Endothelial cell of umbilical vein (primary cell): ENCODE measurements around the gene ZBTB18. TPM values are rescaled to one million over a fixed set of nuclear protein-coding genes. Genes with fewer than 3 reads are reported as not detected.

Experiments used
- BruUV-seq: library from RNA; stranded (reverse); fragments of 400-500 nt; replicated peaks from 2 replicates; lab custom pipeline; 2021; lab: Mats Ljungman, UMichigan
- CTCF ChIA-PET: fragments of 300-600, 350-600 bp; sonication (Branson Sonifier 250); formaldehyde crosslinking; loops from one replicate; lab custom pipeline; 2021; ENCODE audit warnings: antibody characterized with exemption, inconsistent platforms; lab: Charles Lee
- POLR2A ChIA-PET: fragments of 300-600, 350-600 bp; sonication (Branson Sonifier 250); formaldehyde crosslinking; loops from one replicate; lab custom pipeline; 2021; ENCODE audit warnings: antibody characterized with exemption, inconsistent platforms; lab: Charles Lee
- DNase-seq: peaks from one replicate; pipeline ENCODE4 v3.0.0-alpha.2; 2011; ENCODE audit warnings: low read depth, low spot score
- FAIRE-seq: peaks from 2 replicates; lab custom pipeline; 2011; peaks lifted over from hg19 to GRCh38; lab: Jason Lieb, UNC
- H2AFZ ChIP-seq: 2 replicates; pipeline ENCODE4 v1.6.0; 2012; ENCODE audit warnings: low read depth, low read length, control low read depth, inconsistent platforms
- H3K27ac ChIP-seq: 2 replicates; pipeline ENCODE4 v1.5.1; 2011; ENCODE audit warnings: low read depth, mild to moderate bottlenecking, control low read depth, low read length, moderate library complexity; ENCODE audit not compliant: insufficient read depth
- H3K27me3 ChIP-seq, 2 experiments: 2 replicates each; pipeline versions ENCODE4 v1.6.0 to v1.6.1; 2011; ENCODE audit warnings: low read length in 2 of 2, mixed read lengths in 1 of 2; ENCODE audit not compliant: control insufficient read depth in 2 of 2, insufficient read depth in 2 of 2
- H3K36me3 ChIP-seq, 2 experiments: 2 replicates in 1 of 2; 3 replicates in 1 of 2; pipeline ENCODE4 v1.5.1; 2011; ENCODE audit warnings: low read length in 2 of 2, mild to moderate bottlenecking in 1 of 2, moderate library complexity in 1 of 2; ENCODE audit not compliant: control insufficient read depth in 2 of 2, insufficient read depth in 2 of 2; ENCODE audit errors: extremely low read depth in 1 of 2
- H3K4me1 ChIP-seq: 3 replicates; pipeline ENCODE4 v1.5.1; 2011; ENCODE audit warnings: mild to moderate bottlenecking, low read length; ENCODE audit not compliant: control insufficient read depth, insufficient read depth; ENCODE audit errors: extremely low read depth
- H3K4me2 ChIP-seq: 2 replicates; pipeline ENCODE4 v1.6.1; 2011; ENCODE audit warnings: low read length, control low read depth, mixed read lengths; ENCODE audit not compliant: insufficient read depth
- H3K4me3 ChIP-seq, 3 experiments: fragments of 200-600 bp in 1 of 3; sonication (generic), shearing (Covaris generic) in 1 of 3; replicated peaks in 1 of 3; 2 replicates each; pipeline ENCODE4 v1.5.1; 2011 to 2016; ENCODE audit warnings: control low read depth in 3 of 3, low read length in 3 of 3, mild to moderate bottlenecking in 2 of 3, inconsistent platforms in 1 of 3, low read depth in 1 of 3, moderate library complexity in 1 of 3; ENCODE audit not compliant: insufficient read depth in 1 of 3
- H3K79me2 ChIP-seq: 2 replicates; pipeline ENCODE4 v1.6.0; 2012; ENCODE audit warnings: low read length, inconsistent platforms; ENCODE audit not compliant: control insufficient read depth, insufficient read depth
- H3K9ac ChIP-seq: replicated peaks from 2 replicates; pipeline ENCODE3; 2011; ENCODE audit warnings: low read length, control low read depth; ENCODE audit not compliant: insufficient read depth; ENCODE audit errors: extremely low read depth
- H3K9me1 ChIP-seq: replicated peaks from 3 replicates; pipeline ENCODE4 v1.6.0; 2011; ENCODE audit warnings: mild to moderate bottlenecking, low read length; ENCODE audit not compliant: control insufficient read depth, insufficient read depth; ENCODE audit errors: extremely low read depth
- H3K9me3 ChIP-seq: replicated peaks from 2 replicates; pipeline ENCODE4 v1.5.1; 2012; ENCODE audit warnings: low read length, inconsistent platforms; ENCODE audit not compliant: control insufficient read depth, insufficient read depth
- H4K20me1 ChIP-seq: replicated peaks from 2 replicates; pipeline ENCODE3; 2011; ENCODE audit warnings: mild to moderate bottlenecking, low read length; ENCODE audit not compliant: control insufficient read depth, insufficient read depth; ENCODE audit errors: extremely low read depth
- EZH2 ChIP-seq: IDR thresholded peaks from 2 replicates; pipeline ENCODE4 v1.6.1; 2012; ENCODE audit warnings: borderline replicate concordance, low read depth, mild to moderate bottlenecking, moderate library complexity, low read length, inconsistent platforms; ENCODE audit not compliant: severe bottlenecking
- FOS ChIP-seq: IDR thresholded peaks from 2 replicates; pipeline ENCODE4 v1.6.1; 2011; ENCODE audit warnings: mild to moderate bottlenecking, low read length, moderate library complexity, borderline replicate concordance; ENCODE audit not compliant: insufficient read depth
- GATA2 ChIP-seq: IDR thresholded peaks from 2 replicates; pipeline ENCODE4 v1.7.0; 2011; ENCODE audit warnings: low read depth, mild to moderate bottlenecking, moderate library complexity, mixed read lengths, low read length; ENCODE audit not compliant: insufficient read length, insufficient read depth
- JUN ChIP-seq: IDR thresholded peaks from 2 replicates; pipeline ENCODE4 v1.6.1; 2011; ENCODE audit warnings: borderline replicate concordance, low read depth; ENCODE audit not compliant: insufficient read length, insufficient read depth
- MAX ChIP-seq: IDR thresholded peaks from 2 replicates; pipeline ENCODE4 v1.6.1; 2011; ENCODE audit not compliant: insufficient read depth, insufficient read length
- MYC ChIP-seq: IDR thresholded peaks from one replicate; pipeline ENCODE4 v1.6.1; 2011; ENCODE audit warnings: mild to moderate bottlenecking, low read depth, low read length
- POLR2A ChIP-seq: IDR thresholded peaks from 2 replicates; pipeline ENCODE4 v1.6.1; 2012; ENCODE audit warnings: low read depth, mild to moderate bottlenecking, control low read depth, low read length
- POLR2AphosphoS5 ChIP-seq: IDR thresholded peaks from 2 replicates; pipeline ENCODE4 v1.6.1; 2012; ENCODE audit warnings: low read depth, mild to moderate bottlenecking, control low read depth, low read length, moderate library complexity; ENCODE audit not compliant: insufficient read depth
- dilution Hi-C: fragments of 300-500 bp; cut with MboI; formaldehyde crosslinking; loops from one replicate; pipeline ENCODE4 v1.15.0; 2019; ENCODE audit warnings: low sequenced_read_pairs; ENCODE audit not compliant: extremely low pct_ligation_motif_present
- intact Hi-C: fragments of 100-400 bp; cut with micrococcal nuclease; formaldehyde crosslinking; loops from one replicate; pipeline ENCODE4 v1.10.0; 2022
- polyA plus RNA-seq, 4 experiments: library from polyadenylated mRNA; depleted of rRNA in 3 of 4; stranded (reverse) in 3 of 4; unstranded in 1 of 4; fragments of >200 nt; gene quantifications; 2 replicates each; pipeline versions ENCODE4 v1.2.1 to v1.2.3, GENCODE V29; 2011 to 2012; ENCODE audit warnings: missing spikeins in 1 of 4
- total RNA-seq: library from RNA; stranded (reverse); gene quantifications from 2 replicates; pipeline ENCODE4 v1.2.3, GENCODE V29; 2021
- TF ChIP-seq, protein P1 (sequence below), 2 donors: IDR thresholded peaks; 1 replicate in 1 of 2; 2 replicates in 1 of 2; pipeline ENCODE4 v1.5.1; 2011; ENCODE audit warnings: low read length in 2 of 2, mild to moderate bottlenecking in 2 of 2, moderate library complexity in 2 of 2, control low read depth in 1 of 2, inconsistent platforms in 1 of 2, low read depth in 1 of 2; ENCODE audit not compliant: insufficient read depth in 1 of 2; ENCODE audit errors: extremely low read depth in 1 of 2

Gene ZBTB18
- total and polyA plus RNA-seq, 2 donors (not counting 3 experiments of a cell fraction or from before 2014, with no cell fraction given), result 15.5 to 21.1 TPM

DNA sequence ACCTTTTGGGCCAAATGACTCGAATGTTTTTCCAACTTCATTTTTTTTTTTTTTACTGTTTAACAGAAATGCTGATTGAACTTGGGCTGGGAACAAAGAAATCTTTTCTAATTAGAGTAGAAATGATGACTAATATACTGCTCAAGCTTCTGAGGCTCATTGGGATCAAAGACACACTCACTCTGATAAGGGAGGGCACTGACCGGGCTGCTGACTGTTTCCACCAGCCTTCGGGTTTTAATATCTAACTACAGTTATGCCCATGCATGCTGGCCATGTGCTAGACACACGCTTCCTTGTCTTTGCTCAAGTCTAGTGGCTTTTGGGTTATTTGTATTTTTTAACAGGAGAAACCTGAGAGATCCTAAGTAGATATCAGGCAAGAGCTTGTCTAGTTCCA lies 16.8 kb downstream of the ZBTB18 start:
- H4K20me1 ChIP-seq, result no peaks in the 10 kb centered on the region
- H3K79me2 ChIP-seq, result no peaks in the 10 kb centered on the region
- H3K27ac ChIP-seq, result no peak overlapping the region
- peak; percentile 25 for DNase-seq
- H3K27me3 ChIP-seq, result no peaks in the 10 kb centered on the region
- no TSS peak for BruUV-seq
- ChIA-PET CTCF (interaction anchor here (1.5 kb wide), 1 partner anchor 10 kb away, joined by 5 read pairs; no protein-coding TSS in a partner anchor), POLR2A (interaction anchor here (0.5 kb wide), 1 partner anchor 205 kb away, joined by 3 read pairs; no protein-coding TSS in a partner anchor)
- H3K4me1 ChIP-seq, result no peaks in the 10 kb centered on the region
- H2AFZ ChIP-seq, result no peak overlapping the region
- dilution Hi-C loops, result no loop called here
- intact Hi-C loops, result no loop called here
- H3K9ac ChIP-seq, result no peak overlapping the region
- no peak overlapping the region for H3K4me3 ChIP-seq
- H3K9me1 ChIP-seq, result no peaks in the 10 kb centered on the region
- no peak for FAIRE-seq
- H3K4me2 ChIP-seq, result no peak overlapping the region
- H3K9me3 ChIP-seq, result no peaks in the 10 kb centered on the region
- TF ChIP-seq JUN (no peak), FOS (no peak), GATA2 (peak; percentile 24), POLR2A (no peak)
- TF ChIP-seq, protein P1, sequence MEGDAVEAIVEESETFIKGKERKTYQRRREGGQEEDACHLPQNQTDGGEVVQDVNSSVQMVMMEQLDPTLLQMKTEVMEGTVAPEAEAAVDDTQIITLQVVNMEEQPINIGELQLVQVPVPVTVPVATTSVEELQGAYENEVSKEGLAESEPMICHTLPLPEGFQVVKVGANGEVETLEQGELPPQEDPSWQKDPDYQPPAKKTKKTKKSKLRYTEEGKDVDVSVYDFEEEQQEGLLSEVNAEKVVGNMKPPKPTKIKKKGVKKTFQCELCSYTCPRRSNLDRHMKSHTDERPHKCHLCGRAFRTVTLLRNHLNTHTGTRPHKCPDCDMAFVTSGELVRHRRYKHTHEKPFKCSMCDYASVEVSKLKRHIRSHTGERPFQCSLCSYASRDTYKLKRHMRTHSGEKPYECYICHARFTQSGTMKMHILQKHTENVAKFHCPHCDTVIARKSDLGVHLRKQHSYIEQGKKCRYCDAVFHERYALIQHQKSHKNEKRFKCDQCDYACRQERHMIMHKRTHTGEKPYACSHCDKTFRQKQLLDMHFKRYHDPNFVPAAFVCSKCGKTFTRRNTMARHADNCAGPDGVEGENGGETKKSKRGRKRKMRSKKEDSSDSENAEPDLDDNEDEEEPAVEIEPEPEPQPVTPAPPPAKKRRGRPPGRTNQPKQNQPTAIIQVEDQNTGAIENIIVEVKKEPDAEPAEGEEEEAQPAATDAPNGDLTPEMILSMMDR (IDR thresholded peaks at IDR 0.05; ENCODE audit: extremely low read depth in 1 of 2, insufficient read depth in 1 of 2, low read depth in 1 of 2, low read length in 2 of 2), result no peak
- no peaks in the 10 kb centered on the region for H3K36me3 ChIP-seq

GRCh38 chr1:244068567-244068966 lies 17.5 kb downstream of the ZBTB18 start:
- Histone ChIP-seq H3K9me1 (no peaks in the 10 kb centered on the region), H3K4me2 (no peak overlapping the region), H3K4me3 (no peak overlapping the region), H2AFZ (no peak overlapping the region), H3K9me3 (no peaks in the 10 kb centered on the region), H4K20me1 (no peaks in the 10 kb centered on the region), H3K9ac (no peak overlapping the region), H3K36me3 (no peaks in the 10 kb centered on the region), H3K4me1 (no peaks in the 10 kb centered on the region), H3K79me2 (no peaks in the 10 kb centered on the region), H3K27me3 (no peaks in the 10 kb centered on the region), H3K27ac (no peak overlapping the region)
- dilution Hi-C loops (no loop called here), intact Hi-C loops (no loop called here)
- BruUV-seq, result no TSS peak
- FAIRE-seq (no peak), DNase-seq (no peak)
- ChIA-PET CTCF (interaction anchor here (1.5 kb wide), 1 partner anchor 9 kb away, joined by 5 read pairs; no protein-coding TSS in a partner anchor), POLR2A (interaction anchor here (0.5 kb wide), 1 partner anchor 204 kb away, joined by 3 read pairs; no protein-coding TSS in a partner anchor)
- TF ChIP-seq MAX, result no peak
- TF ChIP-seq, protein P1 (IDR thresholded peaks at IDR 0.05; ENCODE audit: extremely low read depth in 1 of 2, insufficient read depth in 1 of 2, low read depth in 1 of 2, low read length in 2 of 2), result no peak
- TF ChIP-seq POLR2A, result no peak
- TF ChIP-seq POLR2AphosphoS5, result no peak
- no peak for TF ChIP-seq FOS
- TF ChIP-seq GATA2, result no peak
- no peak for TF ChIP-seq MYC
- no peak for TF ChIP-seq JUN
- TF ChIP-seq EZH2, result no peak
